Tibial nerve (tissue), 4 donors: Measurements from ENCODE around the gene GNB1L. TPM values are rescaled to one million over a fixed set of nuclear protein-coding genes. Genes with fewer than 3 reads are reported as not detected.
"Not testable (repeated sequence)": the region's sequence is repeated elsewhere in the genome, so short reads cannot be mapped to it uniquely, and the experiment has no call there.

Experiments used
- DNase-seq, 2 donors: peaks; one replicate each; pipeline ENCODE4 v3.0.0-alpha.2; 2019; ENCODE audit warnings: low spot score in 2 of 2
- H3K27ac ChIP-seq, 4 donors: fragments of 200-600 bp; sonication (generic) in 3 of 4; one replicate each; pipeline ENCODE4 v1.5.1; 2017 to 2019; ENCODE audit warnings: mild to moderate bottlenecking in 1 of 4
- H3K27me3 ChIP-seq, 2 donors: fragments of 200-600 bp; sonication (generic) in 1 of 2; one replicate each; pipeline versions ENCODE4 v1.5.1 to v1.6.0; 2017 to 2019
- H3K36me3 ChIP-seq, 3 donors: fragments of 200-600 bp; sonication (generic); one replicate each; pipeline ENCODE4 v1.5.1; 2018 to 2019
- H3K4me1 ChIP-seq, 4 donors: fragments of 200-600 bp; sonication (generic) in 3 of 4; one replicate each; pipeline ENCODE4 v1.5.1; 2017 to 2019
- H3K4me3 ChIP-seq, 4 donors: fragments of 200-600 bp; sonication (generic) in 3 of 4; one replicate each; pipeline ENCODE4 v1.5.1; 2017 to 2019; ENCODE audit warnings: mild to moderate bottlenecking in 1 of 4, moderate library complexity in 1 of 4
- H3K9me3 ChIP-seq, 4 donors: fragments of 200-600 bp; sonication (generic) in 3 of 4; one replicate each; pipeline ENCODE4 v1.5.1; 2017 to 2019
- CTCF ChIP-seq, 5 experiments: fragments of 200-600 bp in 3 of 5; fragments of 450-650 bp in 2 of 5; sonication (generic) in 3 of 5; IDR thresholded peaks; one replicate each; pipeline ENCODE4 v1.5.1; 2016 to 2019; ENCODE audit warnings: antibody characterized with exemption in 5 of 5, mild to moderate bottlenecking in 3 of 5, moderate library complexity in 2 of 5
- EP300 ChIP-seq, 2 donors: sonication (generic); formaldehyde crosslinking; IDR thresholded peaks; one replicate each; pipeline ENCODE4 v1.6.1; 2017; ENCODE audit warnings: antibody characterized with exemption in 2 of 2, mild to moderate bottlenecking in 1 of 2
- POLR2A ChIP-seq, 2 donors: fragments of 450-650 bp; IDR thresholded peaks; one replicate each; pipeline ENCODE4 v1.6.1; 2017; ENCODE audit warnings: antibody characterized with exemption in 2 of 2, mild to moderate bottlenecking in 2 of 2, moderate library complexity in 2 of 2
- WGBS, 2 donors: methylation state at CpG; one replicate each; pipeline ENCODE4 v1.1.5; 2018; 5-methylcytosine and 5-hydroxymethylcytosine counted together
- total RNA-seq, 4 donors: library from RNA; depleted of rRNA; stranded (reverse); fragments of >200 nt; gene quantifications; one replicate each; pipeline ENCODE4 v1.1.0, GENCODE V29; 2016

The GNB1L gene
- total RNA-seq, 4 donors from 2014 or later, result 2.9 to 8.1 (median 6.3) TPM

GRCh38 chr22:19783586-19784383 is 70.9 kb downstream of the GNB1L start:
- DNase-seq, result no peak
- Histone ChIP-seq H3K27ac (no peak overlapping the region), H3K27me3 (peaks cover 0 to 21% of the 10 kb centered on the region in 2 donors), H3K9me3 (peaks cover 0 to 12% (median 0%) of the 10 kb centered on the region in 4 donors), H3K4me1 (no peaks in the 10 kb centered on the region), H3K4me3 (no peak overlapping the region), H3K36me3 (peaks cover 0 to 32% (median 0%) of the 10 kb centered on the region in 3 donors)
- TF ChIP-seq EP300 (IDR thresholded peaks at IDR 0.05) (no peak), CTCF (IDR thresholded peaks at IDR 0.05) (no peak), POLR2A (IDR thresholded peaks at IDR 0.05) (no peak)
- 82 to 86% methylated on average over 24 of the region's 24 CpGs for WGBS, 2 donors

GRCh38 chr22:19782533-19782932 is 72.1 kb downstream of the GNB1L start:
- 82 to 100% methylated on average over 1 of the region's 1 CpG for WGBS, 2 donors
- Histone ChIP-seq H3K4me3 (no peak overlapping the region), H3K27me3 (peaks cover 0 to 31% of the 10 kb centered on the region in 2 donors), H3K36me3 (peaks cover 0 to 19% (median 0%) of the 10 kb centered on the region in 3 donors), H3K27ac (no peak overlapping the region), H3K9me3 (peaks cover 0 to 12% (median 0%) of the 10 kb centered on the region in 4 donors), H3K4me1 (no peaks in the 10 kb centered on the region)
- no peak for DNase-seq
- TF ChIP-seq EP300 (IDR thresholded peaks at IDR 0.05) (no peak), CTCF (IDR thresholded peaks at IDR 0.05) (no peak), POLR2A (IDR thresholded peaks at IDR 0.05) (no peak)

- Histone ChIP-seq H3K36me3 (peaks cover 0 to 4% (median 0%) of the 10 kb centered on the region in 3 donors), H3K9me3 (peaks cover 0 to 12% (median 0%) of the 10 kb centered on the region in 4 donors), H3K27ac (no peak overlapping the region), H3K27me3 (peaks cover 0 to 46% of the 10 kb centered on the region in 2 donors), H3K4me3 (no peak overlapping the region), H3K4me1 (peaks cover 0 to 5% (median 0%) of the 10 kb centered on the region in 4 donors)
- WGBS, 2 donors, result 49 to 53% methylated on average over 13 of the region's 13 CpGs
- no peak for DNase-seq
- no peak for TF ChIP-seq EP300 (IDR thresholded peaks at IDR 0.05)
- TF ChIP-seq CTCF (IDR thresholded peaks at IDR 0.05), result no peak
- no peak for TF ChIP-seq POLR2A (IDR thresholded peaks at IDR 0.05)
Measured at GRCh38 chr22:19779685-19780268, 74.9 kb downstream of the GNB1L start.

GRCh38 chr22:19779011-19779421 is 75.7 kb downstream of the GNB1L start:
- no peak for DNase-seq
- H3K27me3 ChIP-seq, result peaks cover 0 to 50% of the 10 kb centered on the region in 2 donors
- no peak for TF ChIP-seq POLR2A (IDR thresholded peaks at IDR 0.05)
- no peak for TF ChIP-seq EP300 (IDR thresholded peaks at IDR 0.05)
- no peak for TF ChIP-seq CTCF (IDR thresholded peaks at IDR 0.05)
- H3K4me3 ChIP-seq, result no peak overlapping the region
- peaks cover 0 to 12% (median 0%) of the 10 kb centered on the region in 4 donors for H3K9me3 ChIP-seq
- no peaks in the 10 kb centered on the region for H3K36me3 ChIP-seq
- WGBS, 2 donors, result 83 to 89% methylated on average over 10 of the region's 10 CpGs
- H3K27ac ChIP-seq, result no peak overlapping the region
- peaks cover 0 to 5% (median 0%) of the 10 kb centered on the region in 4 donors for H3K4me1 ChIP-seq

GRCh38 chr22:19777192-19777591 is 77.5 kb downstream of the GNB1L start:
- Histone ChIP-seq H3K4me1 (peaks cover 0 to 13% (median 5%) of the 10 kb centered on the region in 4 donors), H3K27me3 (peaks cover 0 to 65% of the 10 kb centered on the region in 2 donors)
- not testable (repeated sequence) for H3K4me3 ChIP-seq, H3K27ac ChIP-seq, DNase-seq, H3K36me3 ChIP-seq, H3K9me3 ChIP-seq
- WGBS, 2 donors, result 88 to 91% methylated on average over 6 of the region's 6 CpGs
